Activated CD4-positive, alpha-beta T cell treated with anti-CD3 and anti-CD28 coated beads for 36 hours (primary cell): Measurements from ENCODE around the gene NLRP14. TPM values are rescaled to one million over a fixed set of nuclear protein-coding genes. Genes with fewer than 3 reads are reported as not detected.

Experiments used
- ATAC-seq: fragments of 200-7000 bp; cut with Tn5 transposase; one replicate; pipeline ENCODE4 v1.10.0; 2021; ENCODE audit warnings: mild to moderate bottlenecking, moderate library complexity
- CTCF ChIA-PET: fragments of 350-600 bp; sonication (Branson Sonifier 250); formaldehyde crosslinking; loops from one replicate; lab custom pipeline; 2021; ENCODE audit warnings: antibody characterized with exemption; lab: Charles Lee
- POLR2A ChIA-PET: fragments of 350-600 bp; sonication (Branson Sonifier 250); formaldehyde crosslinking; loops from one replicate; lab custom pipeline; 2021; ENCODE audit warnings: antibody characterized with exemption, inconsistent platforms; lab: Charles Lee
- DNase-seq: peaks from one replicate; pipeline ENCODE4 v3.0.0-alpha.2; 2020
- H3K27ac Mint-ChIP-seq: one replicate; pipeline ENCODE4 v1.8.0; 2021; ENCODE audit warnings: mixed read lengths
- H3K27me3 Mint-ChIP-seq: one replicate; pipeline ENCODE4 v1.8.0; 2021; ENCODE audit warnings: mixed read lengths
- H3K36me3 Mint-ChIP-seq: one replicate; pipeline ENCODE4 v1.8.0; 2021; ENCODE audit warnings: low read depth, mixed read lengths
- H3K4me1 Mint-ChIP-seq: one replicate; pipeline ENCODE4 v1.8.0; 2021; ENCODE audit warnings: mixed read lengths
- H3K4me3 Mint-ChIP-seq: one replicate; pipeline ENCODE4 v1.8.0; 2021; ENCODE audit warnings: mild to moderate bottlenecking, moderate library complexity, mixed read lengths
- H3K9me3 Mint-ChIP-seq: one replicate; pipeline ENCODE4 v1.8.0; 2021; ENCODE audit warnings: low read depth, mixed read lengths
- intact Hi-C, 2 experiments: fragments of 100-400 bp; cut with DNase I in 1 of 2; cut with micrococcal nuclease in 1 of 2; formaldehyde crosslinking; loops; one replicate each; pipeline versions ENCODE4 v1.14.2 to v1.15.1; 2022 to 2024; cut with DNase I, micrococcal nuclease
- total RNA-seq, 2 experiments: library from RNA; stranded (reverse); gene quantifications; one replicate each; pipeline ENCODE4 v1.2.3, GENCODE V29; 2021

NLRP14 gene
- total RNA-seq, 2 experiments from 2014 or later: 0.11 to 0.21 TPM

DNA sequence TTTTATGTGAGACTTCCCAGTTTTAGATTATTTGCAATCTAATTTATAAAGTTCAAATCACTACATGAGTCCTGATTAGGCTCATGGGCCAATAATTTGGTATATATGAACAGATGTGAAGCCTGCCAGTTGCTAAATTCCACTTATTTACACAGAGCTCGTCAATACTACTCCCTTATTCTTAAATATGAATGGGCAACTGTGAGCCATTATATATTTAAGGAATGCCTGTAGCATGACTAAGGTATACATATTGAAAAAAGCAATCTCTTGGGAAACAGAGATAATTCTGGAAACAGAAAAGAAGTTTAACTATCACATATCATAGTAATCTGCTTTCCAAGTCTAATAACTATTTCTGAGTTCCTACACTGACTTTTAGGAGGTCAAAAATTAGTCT lies 95.5 kb downstream of the NLRP14 start:
- Mint-ChIP-seq H3K4me3 (no peak overlapping the region), H3K27ac (no peak overlapping the region), H3K36me3 (no peaks in the 10 kb centered on the region), H3K9me3 (no peaks in the 10 kb centered on the region), H3K27me3 (peaks cover 11% of the 10 kb centered on the region), H3K4me1 (no peaks in the 10 kb centered on the region)
- ChIA-PET CTCF (no interaction called here), POLR2A (no interaction called here)
- intact Hi-C loops: no loop called here
- DNase-seq (no peak), ATAC-seq (no peak)

DNA sequence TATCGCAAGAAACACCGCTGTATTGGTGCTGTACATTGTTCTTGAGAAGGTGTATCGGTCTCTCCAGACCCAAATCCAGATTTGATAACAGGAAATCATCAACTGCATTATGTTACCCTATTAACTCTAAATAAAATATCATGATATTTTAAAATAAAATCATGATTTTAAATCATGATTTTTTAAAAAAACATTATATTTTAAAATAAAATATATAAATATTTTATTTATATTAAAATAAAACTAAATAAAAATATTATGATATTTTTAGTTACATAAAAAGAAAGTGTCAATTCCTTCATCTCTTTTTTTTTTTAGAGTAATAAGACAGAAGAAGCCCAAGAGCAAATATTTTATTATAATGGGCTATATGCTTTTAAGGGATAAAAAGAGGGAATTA lies 96.1 kb downstream of the NLRP14 start:
- H3K36me3 Mint-ChIP-seq: no peaks in the 10 kb centered on the region
- ATAC-seq (no peak), DNase-seq (no peak)
- ChIA-PET POLR2A (no interaction called here), CTCF (no interaction called here)
- intact Hi-C loops: no loop called here
- peaks cover 11% of the 10 kb centered on the region for H3K27me3 Mint-ChIP-seq
- no peak overlapping the region for H3K4me3 Mint-ChIP-seq
- H3K27ac Mint-ChIP-seq: no peak overlapping the region
- H3K9me3 Mint-ChIP-seq: no peaks in the 10 kb centered on the region
- H3K4me1 Mint-ChIP-seq: no peaks in the 10 kb centered on the region

Other genes starting within 250 kb of the NLRP14 start
- under 1 TPM; 0.14 to 0.26 TPM for gene OR2AG2, start 248.5 kb upstream of the NLRP14 start, total RNA-seq
- gene OR2AG1, start 237.5 kb upstream of the NLRP14 start, total RNA-seq: not detected
- gene OR6A2, start 220.8 kb upstream of the NLRP14 start, total RNA-seq: under 1 TPM; 0.14 to 0.25 TPM
- not detected for gene OR10A5, start 174.8 kb upstream of the NLRP14 start, total RNA-seq
- gene OR10A2, start 157.4 kb upstream of the NLRP14 start, total RNA-seq: not detected
- not detected for gene OR10A4, start 143.9 kb upstream of the NLRP14 start, total RNA-seq
- gene OR2D2, start 128.0 kb upstream of the NLRP14 start, total RNA-seq: under 1 TPM; 0.32 to 0.44 TPM
- gene OR2D3, start 99.5 kb upstream of the NLRP14 start, total RNA-seq: not detected
- 1 to 10 TPM; 3.6 TPM for gene ZNF215, start 94.1 kb upstream of the NLRP14 start, total RNA-seq
- gene ZNF214, start 133 bp upstream of the NLRP14 start, total RNA-seq: not detected
- gene RBMXL2, start 68.5 kb downstream of the NLRP14 start, total RNA-seq: not detected
- not detected for gene SYT9, start 231.4 kb downstream of the NLRP14 start, total RNA-seq